Ascending aorta (tissue), 2 donors: ENCODE results near the gene PNKD. TPM values are rescaled to one million over a fixed set of nuclear protein-coding genes. Genes with fewer than 3 reads are reported as not detected.

Experiments used
- DNase-seq, 2 donors: peaks; one replicate each; pipeline ENCODE4 v3.0.0-alpha.2; 2019; ENCODE audit warnings: low spot score in 2 of 2
- H3K27ac ChIP-seq, 2 donors: fragments of 200-600 bp; sonication (generic); one replicate each; pipeline ENCODE4 v1.5.1; 2016 to 2017; ENCODE audit warnings: mild to moderate bottlenecking in 1 of 2
- H3K27me3 ChIP-seq: fragments of 200-600 bp; sonication (generic); one replicate; pipeline ENCODE4 v1.5.1; 2017
- H3K36me3 ChIP-seq, 2 donors: fragments of 200-600 bp; sonication (generic); one replicate each; pipeline ENCODE4 v1.5.1; 2016
- H3K4me1 ChIP-seq, 2 donors: fragments of 200-600 bp; sonication (generic); one replicate each; pipeline ENCODE4 v1.5.1; 2016 to 2017; ENCODE audit warnings: mild to moderate bottlenecking in 1 of 2
- H3K4me3 ChIP-seq, 2 donors: fragments of 200-600 bp; sonication (generic); one replicate each; pipeline ENCODE4 v1.5.1; 2016 to 2017; ENCODE audit warnings: mild to moderate bottlenecking in 1 of 2
- H3K9me3 ChIP-seq, 2 donors: fragments of 200-600 bp; sonication (generic); one replicate each; pipeline ENCODE4 v1.5.1; 2016
- CTCF ChIP-seq, 3 experiments: fragments of 200-600 bp in 2 of 3; fragments of 450-650 bp in 1 of 3; sonication (generic) in 2 of 3; IDR thresholded peaks; one replicate each; pipeline ENCODE4 v1.5.1; 2016 to 2019; ENCODE audit warnings: antibody characterized with exemption in 3 of 3, mild to moderate bottlenecking in 1 of 3, moderate library complexity in 1 of 3
- intact Hi-C: fragments of 100-400 bp; cut with DNase I; formaldehyde crosslinking; loops from one replicate; pipeline ENCODE4 v1.15.1; 2023
- total RNA-seq: library from RNA; depleted of rRNA; stranded (reverse); fragments of >200 nt; gene quantifications from one replicate; pipeline ENCODE4 v1.1.0, GENCODE V29; 2016

PNKD gene
- total RNA-seq, 1 donor from 2014 or later = 45.8 TPM

- H3K36me3 ChIP-seq = peaks cover 85 to 93% of the 10 kb centered on the region in 2 donors
- intact Hi-C loops = no loop called here
These were observed 25.1 kb upstream of the PNKD start for GRCh38 chr2:218245214-218245613.

GRCh38 chr2:218249691-218250090 lies 20.6 kb upstream of the PNKD start:
- Histone ChIP-seq H3K4me3 (no peak overlapping the region), H3K9me3 (no peaks in the 10 kb centered on the region), H3K27me3 (no peaks in the 10 kb centered on the region), H3K4me1 (no peaks in the 10 kb centered on the region), H3K27ac (no peak overlapping the region), H3K36me3 (peaks cover 100% of the 10 kb centered on the region in 2 donors)
- peak in 1 of 2 donors; percentile 58 for DNase-seq
- intact Hi-C loops = no loop called here
- TF ChIP-seq CTCF (IDR thresholded peaks at IDR 0.05) = no peak

More at GRCh38 chr2:218245214-218245613, 25.1 kb upstream of the PNKD start:
- peak in 1 of 2 donors; percentile 56 for DNase-seq
- H3K9me3 ChIP-seq = no peaks in the 10 kb centered on the region
- H3K27me3 ChIP-seq = no peaks in the 10 kb centered on the region
- H3K4me3 ChIP-seq = no peak overlapping the region
- TF ChIP-seq CTCF (IDR thresholded peaks at IDR 0.05) = no peak
- no peak overlapping the region for H3K27ac ChIP-seq
- peaks cover 9 to 19% of the 10 kb centered on the region in 2 donors for H3K4me1 ChIP-seq

- intact Hi-C loops = no loop called here
- Histone ChIP-seq H3K27ac (peak overlapping the region in 1 of 2 donors; percentile 38), H3K9me3 (no peaks in the 10 kb centered on the region), H3K4me3 (no peak overlapping the region), H3K4me1 (no peaks in the 10 kb centered on the region), H3K27me3 (no peaks in the 10 kb centered on the region), H3K36me3 (peaks cover 79 to 88% of the 10 kb centered on the region in 2 donors)
- DNase-seq = no peak
- TF ChIP-seq CTCF (IDR thresholded peaks at IDR 0.05) = no peak
These were observed 17.6 kb upstream of the PNKD start for GRCh38 chr2:218252509-218253231.

- no peak for TF ChIP-seq CTCF (IDR thresholded peaks at IDR 0.05)
- DNase-seq = no peak
- no peak overlapping the region for H3K4me3 ChIP-seq
- no peaks in the 10 kb centered on the region for H3K27me3 ChIP-seq
- intact Hi-C loops = no loop called here
- peaks cover 73 to 82% of the 10 kb centered on the region in 2 donors for H3K36me3 ChIP-seq
- no peak overlapping the region for H3K27ac ChIP-seq
- H3K4me1 ChIP-seq = no peaks in the 10 kb centered on the region
- no peaks in the 10 kb centered on the region for H3K9me3 ChIP-seq
These were observed 17.1 kb upstream of the PNKD start for GRCh38 chr2:218253232-218253625.

GRCh38 chr2:218255446-218255845 lies 14.9 kb upstream of the PNKD start:
- H3K4me3 ChIP-seq = no peak overlapping the region
- no peak for TF ChIP-seq CTCF (IDR thresholded peaks at IDR 0.05)
- intact Hi-C loops = no loop called here
- no peaks in the 10 kb centered on the region for H3K27me3 ChIP-seq
- peaks cover 51 to 60% of the 10 kb centered on the region in 2 donors for H3K36me3 ChIP-seq
- no peak for DNase-seq
- no peaks in the 10 kb centered on the region for H3K9me3 ChIP-seq
- H3K4me1 ChIP-seq = peaks cover 8 to 19% of the 10 kb centered on the region in 2 donors
- H3K27ac ChIP-seq = no peak overlapping the region
